Vagina (tissue), 2 donors: Measurements from ENCODE around the gene MTFR2. TPM values are rescaled to one million over a fixed set of nuclear protein-coding genes. Genes with fewer than 3 reads are reported as not detected.

Experiments
- DNase-seq, 2 donors: peaks; one replicate each; pipeline ENCODE4 v3.0.0-alpha.2; 2017; ENCODE audit errors: extremely low spot score in 2 of 2
- H3K27ac ChIP-seq: fragments of 200-600 bp; sonication (generic); one replicate; pipeline ENCODE4 v1.5.1; 2019
- H3K27me3 ChIP-seq: fragments of 200-600 bp; sonication (generic); one replicate; pipeline ENCODE4 v1.5.1; 2019
- H3K36me3 ChIP-seq, 2 donors: fragments of 200-600 bp; sonication (generic); one replicate each; pipeline ENCODE4 v1.5.1; 2017 to 2019
- H3K4me1 ChIP-seq: fragments of 200-600 bp; sonication (generic); one replicate; pipeline ENCODE4 v1.5.1; 2019
- H3K4me3 ChIP-seq, 2 donors: fragments of 200-600 bp; sonication (generic); 1 replicate in 1 of 2; 2 replicates in 1 of 2; pipeline ENCODE4 v1.5.1; 2016 to 2019
- H3K9me3 ChIP-seq: fragments of 200-600 bp; sonication (generic); one replicate; pipeline ENCODE4 v1.5.1; 2019
- POLR2A ChIP-seq, 2 donors: fragments of 450-650 bp; IDR thresholded peaks; one replicate each; pipeline ENCODE4 v1.6.1; 2017; ENCODE audit warnings: antibody characterized with exemption in 2 of 2, mild to moderate bottlenecking in 2 of 2, moderate library complexity in 2 of 2
- POLR2AphosphoS5 ChIP-seq, 2 donors: sonication (generic); formaldehyde crosslinking; IDR thresholded peaks; one replicate each; pipeline ENCODE4 v1.9.0; 2017; ENCODE audit warnings: antibody characterized with exemption in 2 of 2, mild to moderate bottlenecking in 2 of 2, low read depth in 1 of 2; ENCODE audit not compliant: insufficient read depth in 1 of 2
- intact Hi-C: fragments of 100-400 bp; cut with DNase I; formaldehyde crosslinking; loops from one replicate; pipeline ENCODE4 v1.15.1; 2023
- total RNA-seq: library from RNA; depleted of rRNA; stranded (reverse); fragments of >200 nt; gene quantifications from one replicate; pipeline ENCODE4 v1.2.3, GENCODE V29; 2016
- TF ChIP-seq, protein P1 (sequence below), 3 experiments: fragments of 450-650 bp in 2 of 3; fragments of 200-600 bp in 1 of 3; sonication (generic) in 1 of 3; IDR thresholded peaks; one replicate each; pipeline ENCODE4 v1.5.1; 2017 to 2019; ENCODE audit warnings: antibody characterized with exemption in 3 of 3, mild to moderate bottlenecking in 2 of 3, moderate library complexity in 2 of 3

The MTFR2 gene
- total RNA-seq, 1 donor from 2014 or later, result 1.2 TPM

- H3K4me3 ChIP-seq, result no peak overlapping the region
- H3K36me3 ChIP-seq, result no peaks in the 10 kb centered on the region
- TF ChIP-seq POLR2A (IDR thresholded peaks at IDR 0.05), result no peak
- TF ChIP-seq POLR2AphosphoS5 (IDR thresholded peaks at IDR 0.05; ENCODE audit: insufficient read depth in 1 of 2, low read depth in 1 of 2), result no peak
- TF ChIP-seq, protein P1, sequence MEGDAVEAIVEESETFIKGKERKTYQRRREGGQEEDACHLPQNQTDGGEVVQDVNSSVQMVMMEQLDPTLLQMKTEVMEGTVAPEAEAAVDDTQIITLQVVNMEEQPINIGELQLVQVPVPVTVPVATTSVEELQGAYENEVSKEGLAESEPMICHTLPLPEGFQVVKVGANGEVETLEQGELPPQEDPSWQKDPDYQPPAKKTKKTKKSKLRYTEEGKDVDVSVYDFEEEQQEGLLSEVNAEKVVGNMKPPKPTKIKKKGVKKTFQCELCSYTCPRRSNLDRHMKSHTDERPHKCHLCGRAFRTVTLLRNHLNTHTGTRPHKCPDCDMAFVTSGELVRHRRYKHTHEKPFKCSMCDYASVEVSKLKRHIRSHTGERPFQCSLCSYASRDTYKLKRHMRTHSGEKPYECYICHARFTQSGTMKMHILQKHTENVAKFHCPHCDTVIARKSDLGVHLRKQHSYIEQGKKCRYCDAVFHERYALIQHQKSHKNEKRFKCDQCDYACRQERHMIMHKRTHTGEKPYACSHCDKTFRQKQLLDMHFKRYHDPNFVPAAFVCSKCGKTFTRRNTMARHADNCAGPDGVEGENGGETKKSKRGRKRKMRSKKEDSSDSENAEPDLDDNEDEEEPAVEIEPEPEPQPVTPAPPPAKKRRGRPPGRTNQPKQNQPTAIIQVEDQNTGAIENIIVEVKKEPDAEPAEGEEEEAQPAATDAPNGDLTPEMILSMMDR (IDR thresholded peaks at IDR 0.05), result no peak
- H3K9me3 ChIP-seq, result no peaks in the 10 kb centered on the region
- H3K27ac ChIP-seq, result no peak overlapping the region
- H3K27me3 ChIP-seq, result no peaks in the 10 kb centered on the region
- no peaks in the 10 kb centered on the region for H3K4me1 ChIP-seq
- intact Hi-C loops, result no loop called here
- DNase-seq, result no peak
These were observed 13.4 kb downstream of the MTFR2 start for GRCh38 chr6:136236466-136237293.

DNA sequence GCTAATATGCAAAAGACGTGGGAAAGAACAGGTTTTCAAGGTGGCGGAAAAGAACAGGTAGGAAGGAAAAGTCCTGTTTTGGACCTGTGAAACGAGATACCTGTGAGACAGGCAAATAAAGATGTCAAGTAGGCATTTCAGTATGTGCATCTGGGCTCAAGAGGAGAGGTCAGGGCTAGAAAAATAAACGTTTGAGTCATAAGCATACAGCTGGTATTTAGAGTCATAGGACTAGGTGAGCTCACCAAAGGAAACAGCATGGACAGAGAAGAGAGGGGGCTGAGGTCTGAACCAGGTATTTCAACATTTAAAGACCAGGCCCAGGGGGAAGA lies 14.9 kb downstream of the MTFR2 start:
- Histone ChIP-seq H3K4me3 (no peak overlapping the region), H3K9me3 (no peaks in the 10 kb centered on the region), H3K27ac (no peak overlapping the region), H3K27me3 (no peaks in the 10 kb centered on the region), H3K36me3 (no peaks in the 10 kb centered on the region), H3K4me1 (no peaks in the 10 kb centered on the region)
- TF ChIP-seq POLR2AphosphoS5 (IDR thresholded peaks at IDR 0.05; ENCODE audit: insufficient read depth in 1 of 2, low read depth in 1 of 2), result no peak
- TF ChIP-seq, protein P1 (IDR thresholded peaks at IDR 0.05), result no peak
- no peak for TF ChIP-seq POLR2A (IDR thresholded peaks at IDR 0.05)
- intact Hi-C loops, result no loop called here
- DNase-seq, result no peak

DNA sequence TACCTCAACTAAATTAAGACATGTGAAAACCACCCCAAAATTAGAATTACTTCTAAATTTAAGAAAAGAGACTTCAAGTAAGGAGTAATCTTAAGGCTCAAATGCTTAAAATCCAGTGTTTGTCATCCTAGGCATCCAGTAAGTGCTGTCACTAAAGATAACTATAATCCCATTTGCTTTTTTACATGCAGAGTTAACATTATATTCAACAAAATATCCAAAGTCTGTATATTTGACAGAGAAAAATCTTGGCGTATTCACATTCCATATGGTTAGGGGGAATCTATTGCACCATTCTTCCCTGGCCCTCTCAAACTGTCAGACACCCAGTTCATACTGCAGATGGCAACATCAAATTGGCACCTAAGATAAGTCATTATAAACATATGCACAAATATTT lies 17.4 kb downstream of the MTFR2 start:
- Histone ChIP-seq H3K4me3 (no peak overlapping the region), H3K27me3 (no peaks in the 10 kb centered on the region), H3K9me3 (no peaks in the 10 kb centered on the region), H3K36me3 (no peaks in the 10 kb centered on the region), H3K4me1 (no peaks in the 10 kb centered on the region), H3K27ac (no peak overlapping the region)
- TF ChIP-seq, protein P1 (IDR thresholded peaks at IDR 0.05), result no peak
- TF ChIP-seq POLR2A (IDR thresholded peaks at IDR 0.05) (no peak), POLR2AphosphoS5 (IDR thresholded peaks at IDR 0.05; ENCODE audit: insufficient read depth in 1 of 2, low read depth in 1 of 2) (no peak)
- no peak for DNase-seq
- intact Hi-C loops, result no loop called here

DNA sequence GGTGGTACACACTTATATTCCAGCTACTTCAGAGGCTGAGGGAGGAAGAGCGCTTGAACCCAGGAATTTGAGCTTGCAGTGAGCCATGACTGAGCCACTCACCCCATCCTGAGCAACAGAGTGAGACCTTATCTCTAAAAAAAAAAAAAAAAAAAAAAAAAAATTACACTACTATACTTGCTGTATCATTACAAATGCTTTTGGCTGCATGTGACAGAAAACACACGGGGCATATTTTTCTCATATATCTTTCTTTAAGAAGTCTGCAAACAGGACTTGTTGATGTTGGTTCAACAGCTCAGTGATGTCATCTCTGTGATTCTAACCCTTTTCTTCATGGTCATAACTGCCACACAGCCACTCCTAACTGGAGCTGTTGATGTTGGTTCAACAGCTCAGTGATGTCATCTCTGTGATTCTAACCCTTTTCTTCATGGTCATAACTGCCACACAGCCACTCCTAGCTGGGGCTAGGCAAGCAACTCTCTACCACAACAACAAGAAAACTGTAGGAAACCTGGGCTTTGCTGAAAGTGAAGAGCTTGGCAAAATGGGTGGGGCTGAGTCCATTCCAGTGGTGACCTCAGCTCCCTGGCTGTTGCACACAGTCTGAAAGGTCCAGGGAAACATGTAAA lies 19.8 kb downstream of the MTFR2 start:
- Histone ChIP-seq H3K9me3 (no peaks in the 10 kb centered on the region), H3K36me3 (no peaks in the 10 kb centered on the region), H3K4me3 (no peak overlapping the region), H3K27ac (no peak overlapping the region), H3K27me3 (no peaks in the 10 kb centered on the region), H3K4me1 (no peaks in the 10 kb centered on the region)
- no peak for TF ChIP-seq POLR2AphosphoS5 (IDR thresholded peaks at IDR 0.05; ENCODE audit: insufficient read depth in 1 of 2, low read depth in 1 of 2)
- TF ChIP-seq POLR2A (IDR thresholded peaks at IDR 0.05), result no peak
- TF ChIP-seq, protein P1 (IDR thresholded peaks at IDR 0.05), result no peak
- intact Hi-C loops, result no loop called here
- no peak for DNase-seq

DNA sequence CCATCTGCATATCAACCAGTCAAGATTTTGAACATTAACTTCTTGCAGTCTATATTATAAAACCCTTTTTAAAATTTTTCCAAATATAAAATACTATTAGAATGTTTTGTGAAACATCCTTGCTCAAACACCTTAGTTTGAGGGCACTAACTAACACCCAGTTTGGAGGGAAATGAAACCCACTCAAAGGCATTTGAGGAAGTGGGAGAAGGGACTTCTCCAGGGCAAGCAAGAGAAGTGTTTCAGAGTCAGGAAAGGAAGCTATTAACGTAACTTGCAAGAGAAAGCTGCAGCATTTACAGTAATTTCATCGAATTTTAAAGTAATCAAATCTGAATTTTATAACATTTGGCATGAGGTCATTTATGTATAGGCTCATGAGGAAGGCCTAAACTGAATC lies 21.3 kb downstream of the MTFR2 start:
- intact Hi-C loops, result loop anchor here (5.0 kb wide), 1 partner anchor 692 kb away; no protein-coding TSS in a partner anchor

More for the DNA sequence above, 21.3 kb downstream of the MTFR2 start:
- H3K27me3 ChIP-seq, result no peaks in the 10 kb centered on the region
- H3K36me3 ChIP-seq, result no peaks in the 10 kb centered on the region
- no peak for DNase-seq
- no peak overlapping the region for H3K4me3 ChIP-seq
- no peaks in the 10 kb centered on the region for H3K4me1 ChIP-seq
- no peaks in the 10 kb centered on the region for H3K9me3 ChIP-seq
- TF ChIP-seq, protein P1 (IDR thresholded peaks at IDR 0.05), result no peak
- TF ChIP-seq POLR2A (IDR thresholded peaks at IDR 0.05) (no peak), POLR2AphosphoS5 (IDR thresholded peaks at IDR 0.05; ENCODE audit: insufficient read depth in 1 of 2, low read depth in 1 of 2) (no peak)
- H3K27ac ChIP-seq, result no peak overlapping the region
